WTC11 (cell line): ENCODE results near the gene VWA8. TPM values are rescaled to one million over a fixed set of nuclear protein-coding genes. Genes with fewer than 3 reads are reported as not detected.

Source experiments
- ATAC-seq: fragments of 200-7000 bp; cut with Tn5 transposase; 2 replicates; pipeline ENCODE4 v1.10.0; 2021; ENCODE audit warnings: mild to moderate bottlenecking, moderate library complexity
- CTCF ChIA-PET: fragments of 300-600 bp; sonication (Branson Sonifier 250); formaldehyde crosslinking; loops from one replicate; lab custom pipeline; 2021; ENCODE audit warnings: antibody characterized with exemption; lab: Charles Lee
- POLR2A ChIA-PET: fragments of 350-600 bp; sonication (Branson Sonifier 250); formaldehyde crosslinking; loops from one replicate; lab custom pipeline; 2021; ENCODE audit warnings: antibody characterized with exemption; lab: Charles Lee
- DNase-seq: peaks from one replicate; pipeline ENCODE4 v3.0.0; 2021; ENCODE audit warnings: low spot score
- H3K27ac Mint-ChIP-seq: 2 replicates; pipeline ENCODE4 v1.8.0; 2021; ENCODE audit warnings: mixed read lengths
- H3K27me3 Mint-ChIP-seq: 2 replicates; pipeline ENCODE4 v1.8.0; 2021; ENCODE audit warnings: low read depth, mild to moderate bottlenecking, moderate library complexity, mixed read lengths
- H3K36me3 Mint-ChIP-seq: 2 replicates; pipeline ENCODE4 v1.8.0; 2021; ENCODE audit warnings: mixed read lengths
- H3K4me1 Mint-ChIP-seq: 2 replicates; pipeline ENCODE4 v1.8.0; 2022; ENCODE audit warnings: mixed read lengths
- H3K4me3 Mint-ChIP-seq: 2 replicates; pipeline ENCODE4 v1.8.0; 2021; ENCODE audit warnings: mild to moderate bottlenecking, moderate library complexity, mixed read lengths
- H3K9me3 Mint-ChIP-seq: 2 replicates; pipeline ENCODE4 v1.8.0; 2021; ENCODE audit warnings: mixed read lengths
- CBFB ChIP-seq: sonication (generic); formaldehyde crosslinking; IDR thresholded peaks from 2 replicates; pipeline ENCODE4 v1.8.1; 2022; ENCODE audit warnings: mild to moderate bottlenecking, low read depth, missing genetic modification reagents
- ETV6 ChIP-seq: sonication (generic); formaldehyde crosslinking; IDR thresholded peaks from 2 replicates; pipeline ENCODE4 v1.8.1; 2022; ENCODE audit warnings: mild to moderate bottlenecking, missing genetic modification reagents
- IRF2 ChIP-seq: sonication (generic); formaldehyde crosslinking; IDR thresholded peaks from 2 replicates; pipeline ENCODE4 v1.8.0; 2022; ENCODE audit warnings: low read depth, missing genetic modification reagents, borderline replicate concordance
- KAT7 ChIP-seq: sonication (generic); formaldehyde crosslinking; IDR thresholded peaks from 2 replicates; pipeline ENCODE4 v1.8.1; 2023; ENCODE audit warnings: missing genetic modification reagents, mild to moderate bottlenecking, borderline replicate concordance
- MXD4 ChIP-seq: fragments of 250-450 bp; sonication (Bioruptor Pico); IDR thresholded peaks from 2 replicates; pipeline ENCODE4 v1.8.0; 2021; ENCODE audit warnings: mild to moderate bottlenecking, moderate library complexity, borderline replicate concordance
- NFATC4 ChIP-seq: fragments of 250-450 bp; sonication (Bioruptor Pico); IDR thresholded peaks from 2 replicates; pipeline ENCODE4 v1.9.0; 2021; ENCODE audit warnings: mild to moderate bottlenecking
- NFYB ChIP-seq: sonication (generic); formaldehyde crosslinking; conservative IDR thresholded peaks from 2 replicates; pipeline ENCODE4 v1.8.0; 2022; ENCODE audit warnings: low read depth, missing genetic modification reagents
- RORB ChIP-seq: fragments of 250-450 bp; sonication (Bioruptor Pico); IDR thresholded peaks from 2 replicates; pipeline ENCODE4 v1.9.0; 2021; ENCODE audit warnings: mild to moderate bottlenecking
- SP1 ChIP-seq: sonication (generic); formaldehyde crosslinking; conservative IDR thresholded peaks from 2 replicates; pipeline ENCODE4 v1.8.1; 2022; ENCODE audit warnings: missing genetic modification reagents
- TCF7 ChIP-seq: sonication (generic); formaldehyde crosslinking; IDR thresholded peaks from 2 replicates; pipeline ENCODE4 v1.8.0; 2022; ENCODE audit warnings: mild to moderate bottlenecking, low read depth, missing genetic modification reagents, moderate library complexity
- TP53 ChIP-seq: sonication (generic); formaldehyde crosslinking; IDR thresholded peaks from 2 replicates; pipeline ENCODE4 v1.8.1; 2023; ENCODE audit warnings: mild to moderate bottlenecking, missing genetic modification reagents
- ZBTB21 ChIP-seq: sonication (generic); formaldehyde crosslinking; IDR thresholded peaks from 2 replicates; pipeline ENCODE4 v1.8.1; 2023; ENCODE audit warnings: mild to moderate bottlenecking, missing genetic modification reagents, borderline replicate concordance
- ZNF232 ChIP-seq: sonication (generic); formaldehyde crosslinking; IDR thresholded peaks from 2 replicates; pipeline ENCODE4 v1.8.0; 2022; ENCODE audit warnings: mild to moderate bottlenecking, missing genetic modification reagents
- ZNF416 ChIP-seq: fragments of 250-450 bp; sonication (Bioruptor Pico); IDR thresholded peaks from 2 replicates; pipeline ENCODE4 v1.9.0; 2021; ENCODE audit warnings: mild to moderate bottlenecking, inconsistent platforms
- ZNF671 ChIP-seq: fragments of 250-450 bp; sonication (Bioruptor Pico); IDR thresholded peaks from 2 replicates; pipeline ENCODE4 v1.8.0; 2021; ENCODE audit warnings: mild to moderate bottlenecking
- total RNA-seq: library from RNA; stranded (reverse); gene quantifications from 3 replicates; pipeline ENCODE4 v1.2.3, GENCODE V29; 2021
- TF ChIP-seq, protein P1 (sequence below): sonication (generic); formaldehyde crosslinking; IDR thresholded peaks from 2 replicates; pipeline ENCODE4 v1.8.1; 2022; ENCODE audit warnings: missing genetic modification reagents, borderline replicate concordance
- TF ChIP-seq, protein P2 (sequence below): fragments of 250-450 bp; sonication (Bioruptor Pico); IDR thresholded peaks from 2 replicates; pipeline ENCODE4 v1.8.0; 2021; ENCODE audit warnings: mild to moderate bottlenecking
- TF ChIP-seq, protein P3 (sequence below): fragments of 250-450 bp; sonication (Bioruptor Pico); IDR thresholded peaks from 2 replicates; pipeline ENCODE4 v1.9.0; 2021; ENCODE audit warnings: mild to moderate bottlenecking, borderline replicate concordance
- TF ChIP-seq, protein P4 (sequence below): fragments of 250-450 bp; sonication (Bioruptor Pico); conservative IDR thresholded peaks from 2 replicates; pipeline ENCODE4 v1.9.0; 2021; ENCODE audit warnings: mild to moderate bottlenecking
- TF ChIP-seq, protein P5 (sequence below): sonication (generic); formaldehyde crosslinking; IDR thresholded peaks from 2 replicates; pipeline ENCODE4 v1.8.0; 2022; ENCODE audit warnings: mild to moderate bottlenecking, missing genetic modification reagents
- TF ChIP-seq, protein P6 (sequence below): sonication (generic); formaldehyde crosslinking; conservative IDR thresholded peaks from 2 replicates; pipeline ENCODE4 v1.8.1; 2023; ENCODE audit warnings: mild to moderate bottlenecking, low read depth, missing genetic modification reagents, moderate library complexity

VWA8 gene
- total RNA-seq, 1 experiment from 2014 or later: 19.9 TPM

DNA sequence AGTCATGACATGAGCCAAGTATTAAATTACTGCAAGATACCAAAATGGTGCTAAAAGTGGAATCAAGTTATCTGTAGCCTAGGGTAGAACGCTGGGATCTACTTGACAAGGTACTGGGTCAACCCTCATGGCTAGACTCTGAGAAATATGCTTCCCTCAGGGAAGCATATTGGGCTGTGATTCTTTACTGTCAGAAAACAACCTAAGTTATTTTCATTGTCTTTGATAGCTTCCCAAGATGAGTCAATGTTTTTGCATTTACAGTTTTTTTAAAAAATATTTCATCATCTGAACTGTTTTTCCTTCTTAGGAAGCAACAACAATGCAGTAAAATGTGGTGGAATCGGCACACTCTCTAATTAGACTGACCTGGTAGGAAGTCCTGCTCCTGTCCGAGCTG is 285.6 kb downstream of the VWA8 start (continued):
- TF ChIP-seq ZBTB21 (CRISPR knock-in tag) (no peak), ZNF671 (CRISPR knock-in tag) (no peak), TCF7 (CRISPR knock-in tag) (no peak), NFYB (CRISPR knock-in tag) (no peak)
- TF ChIP-seq, protein P1, sequence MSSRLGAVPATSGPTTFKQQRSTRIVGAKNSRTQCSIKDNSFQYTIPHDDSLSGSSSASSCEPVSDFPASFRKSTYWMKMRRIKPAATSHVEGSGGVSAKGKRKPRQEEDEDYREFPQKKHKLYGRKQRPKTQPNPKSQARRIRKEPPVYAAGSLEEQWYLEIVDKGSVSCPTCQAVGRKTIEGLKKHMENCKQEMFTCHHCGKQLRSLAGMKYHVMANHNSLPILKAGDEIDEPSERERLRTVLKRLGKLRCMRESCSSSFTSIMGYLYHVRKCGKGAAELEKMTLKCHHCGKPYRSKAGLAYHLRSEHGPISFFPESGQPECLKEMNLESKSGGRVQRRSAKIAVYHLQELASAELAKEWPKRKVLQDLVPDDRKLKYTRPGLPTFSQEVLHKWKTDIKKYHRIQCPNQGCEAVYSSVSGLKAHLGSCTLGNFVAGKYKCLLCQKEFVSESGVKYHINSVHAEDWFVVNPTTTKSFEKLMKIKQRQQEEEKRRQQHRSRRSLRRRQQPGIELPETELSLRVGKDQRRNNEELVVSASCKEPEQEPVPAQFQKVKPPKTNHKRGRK (CRISPR knock-in tag): no peak
- TF ChIP-seq, protein P2, sequence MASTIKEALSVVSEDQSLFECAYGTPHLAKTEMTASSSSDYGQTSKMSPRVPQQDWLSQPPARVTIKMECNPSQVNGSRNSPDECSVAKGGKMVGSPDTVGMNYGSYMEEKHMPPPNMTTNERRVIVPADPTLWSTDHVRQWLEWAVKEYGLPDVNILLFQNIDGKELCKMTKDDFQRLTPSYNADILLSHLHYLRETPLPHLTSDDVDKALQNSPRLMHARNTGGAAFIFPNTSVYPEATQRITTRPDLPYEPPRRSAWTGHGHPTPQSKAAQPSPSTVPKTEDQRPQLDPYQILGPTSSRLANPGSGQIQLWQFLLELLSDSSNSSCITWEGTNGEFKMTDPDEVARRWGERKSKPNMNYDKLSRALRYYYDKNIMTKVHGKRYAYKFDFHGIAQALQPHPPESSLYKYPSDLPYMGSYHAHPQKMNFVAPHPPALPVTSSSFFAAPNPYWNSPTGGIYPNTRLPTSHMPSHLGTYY (CRISPR knock-in tag): no peak

DNA sequence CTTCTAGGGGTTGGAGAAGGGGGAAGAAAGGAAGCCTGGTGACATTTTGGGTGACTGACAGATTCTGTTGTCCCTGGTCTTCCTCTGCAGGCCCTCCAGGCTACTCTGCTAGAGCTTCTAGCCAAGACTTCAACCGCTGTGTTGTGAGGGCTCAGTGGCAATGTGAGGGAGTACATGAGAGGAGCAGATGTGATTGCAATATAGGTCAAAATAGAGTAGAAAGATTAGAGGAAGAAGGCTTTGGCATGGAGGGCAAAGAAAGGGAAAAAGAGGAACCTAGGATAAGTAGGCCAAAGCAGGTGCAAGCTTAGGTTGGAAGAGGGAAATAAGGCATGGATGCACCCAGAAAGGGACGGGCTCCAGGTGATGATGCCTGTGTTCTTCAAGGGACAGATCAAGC is 286.7 kb downstream of the VWA8 start:
- no peak for DNase-seq
- CTCF ChIA-PET: no interaction called here
- Mint-ChIP-seq H3K9me3 (no peaks in the 10 kb centered on the region), H3K4me1 (peaks cover 14% of the 10 kb centered on the region), H3K27me3 (no peaks in the 10 kb centered on the region), H3K4me3 (no peak overlapping the region), H3K27ac (no peak overlapping the region), H3K36me3 (no peaks in the 10 kb centered on the region)
- ATAC-seq: no peak
- TF ChIP-seq MXD4 (CRISPR knock-in tag): no peak
- TF ChIP-seq KAT7 (CRISPR knock-in tag): no peak
- no peak for TF ChIP-seq SP1
- TF ChIP-seq, protein P3, sequence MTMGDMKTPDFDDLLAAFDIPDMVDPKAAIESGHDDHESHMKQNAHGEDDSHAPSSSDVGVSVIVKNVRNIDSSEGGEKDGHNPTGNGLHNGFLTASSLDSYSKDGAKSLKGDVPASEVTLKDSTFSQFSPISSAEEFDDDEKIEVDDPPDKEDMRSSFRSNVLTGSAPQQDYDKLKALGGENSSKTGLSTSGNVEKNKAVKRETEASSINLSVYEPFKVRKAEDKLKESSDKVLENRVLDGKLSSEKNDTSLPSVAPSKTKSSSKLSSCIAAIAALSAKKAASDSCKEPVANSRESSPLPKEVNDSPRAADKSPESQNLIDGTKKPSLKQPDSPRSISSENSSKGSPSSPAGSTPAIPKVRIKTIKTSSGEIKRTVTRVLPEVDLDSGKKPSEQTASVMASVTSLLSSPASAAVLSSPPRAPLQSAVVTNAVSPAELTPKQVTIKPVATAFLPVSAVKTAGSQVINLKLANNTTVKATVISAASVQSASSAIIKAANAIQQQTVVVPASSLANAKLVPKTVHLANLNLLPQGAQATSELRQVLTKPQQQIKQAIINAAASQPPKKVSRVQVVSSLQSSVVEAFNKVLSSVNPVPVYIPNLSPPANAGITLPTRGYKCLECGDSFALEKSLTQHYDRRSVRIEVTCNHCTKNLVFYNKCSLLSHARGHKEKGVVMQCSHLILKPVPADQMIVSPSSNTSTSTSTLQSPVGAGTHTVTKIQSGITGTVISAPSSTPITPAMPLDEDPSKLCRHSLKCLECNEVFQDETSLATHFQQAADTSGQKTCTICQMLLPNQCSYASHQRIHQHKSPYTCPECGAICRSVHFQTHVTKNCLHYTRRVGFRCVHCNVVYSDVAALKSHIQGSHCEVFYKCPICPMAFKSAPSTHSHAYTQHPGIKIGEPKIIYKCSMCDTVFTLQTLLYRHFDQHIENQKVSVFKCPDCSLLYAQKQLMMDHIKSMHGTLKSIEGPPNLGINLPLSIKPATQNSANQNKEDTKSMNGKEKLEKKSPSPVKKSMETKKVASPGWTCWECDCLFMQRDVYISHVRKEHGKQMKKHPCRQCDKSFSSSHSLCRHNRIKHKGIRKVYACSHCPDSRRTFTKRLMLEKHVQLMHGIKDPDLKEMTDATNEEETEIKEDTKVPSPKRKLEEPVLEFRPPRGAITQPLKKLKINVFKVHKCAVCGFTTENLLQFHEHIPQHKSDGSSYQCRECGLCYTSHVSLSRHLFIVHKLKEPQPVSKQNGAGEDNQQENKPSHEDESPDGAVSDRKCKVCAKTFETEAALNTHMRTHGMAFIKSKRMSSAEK: no peak
- TF ChIP-seq, protein P4, sequence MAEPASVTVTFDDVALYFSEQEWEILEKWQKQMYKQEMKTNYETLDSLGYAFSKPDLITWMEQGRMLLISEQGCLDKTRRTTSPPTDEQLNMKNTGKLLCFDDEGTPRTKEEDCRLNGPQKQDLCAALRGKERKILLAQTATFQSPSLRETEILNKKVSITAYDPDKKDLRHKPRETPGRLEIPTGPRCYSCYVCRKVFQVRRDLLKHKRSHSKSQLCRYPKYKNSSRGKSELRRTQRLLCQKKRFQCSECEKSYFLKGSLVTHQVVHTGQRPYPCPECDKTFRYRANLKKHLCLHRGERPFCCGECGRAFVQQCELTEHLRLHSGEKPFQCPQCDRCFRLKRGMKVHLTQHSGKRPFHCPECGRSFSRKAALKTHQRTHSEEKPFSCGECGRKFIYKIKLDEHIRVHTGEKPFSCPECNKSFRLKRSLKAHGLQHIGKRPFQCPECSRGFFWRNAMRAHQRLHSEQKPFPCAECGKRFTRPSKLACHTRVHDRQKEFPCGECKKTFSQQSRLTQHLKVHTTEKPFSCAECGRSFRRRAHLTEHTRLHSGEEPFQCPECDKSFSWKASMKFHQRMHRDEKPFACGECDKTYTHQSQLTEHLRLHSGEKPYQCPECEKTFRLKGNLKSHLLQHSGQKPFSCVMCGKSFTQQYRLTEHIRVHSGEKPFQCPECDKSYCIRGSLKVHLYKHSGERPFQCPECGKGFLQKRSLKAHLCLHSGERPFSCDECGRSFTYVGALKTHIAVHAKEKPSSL (CRISPR knock-in tag): no peak
- TF ChIP-seq ZNF232 (CRISPR knock-in tag): no peak
- TF ChIP-seq ZNF416 (CRISPR knock-in tag): no peak
- no peak for TF ChIP-seq CBFB (CRISPR knock-in tag)
- no peak for TF ChIP-seq ZBTB21 (CRISPR knock-in tag)
- no peak for TF ChIP-seq TP53 (CRISPR knock-in tag)
- no peak for TF ChIP-seq RORB (CRISPR knock-in tag)
- no peak for TF ChIP-seq IRF2 (CRISPR knock-in tag)
- TF ChIP-seq NFATC4: no peak
- TF ChIP-seq, protein P2 (CRISPR knock-in tag): no peak
- no peak for TF ChIP-seq ETV6
- TF ChIP-seq, protein P5, sequence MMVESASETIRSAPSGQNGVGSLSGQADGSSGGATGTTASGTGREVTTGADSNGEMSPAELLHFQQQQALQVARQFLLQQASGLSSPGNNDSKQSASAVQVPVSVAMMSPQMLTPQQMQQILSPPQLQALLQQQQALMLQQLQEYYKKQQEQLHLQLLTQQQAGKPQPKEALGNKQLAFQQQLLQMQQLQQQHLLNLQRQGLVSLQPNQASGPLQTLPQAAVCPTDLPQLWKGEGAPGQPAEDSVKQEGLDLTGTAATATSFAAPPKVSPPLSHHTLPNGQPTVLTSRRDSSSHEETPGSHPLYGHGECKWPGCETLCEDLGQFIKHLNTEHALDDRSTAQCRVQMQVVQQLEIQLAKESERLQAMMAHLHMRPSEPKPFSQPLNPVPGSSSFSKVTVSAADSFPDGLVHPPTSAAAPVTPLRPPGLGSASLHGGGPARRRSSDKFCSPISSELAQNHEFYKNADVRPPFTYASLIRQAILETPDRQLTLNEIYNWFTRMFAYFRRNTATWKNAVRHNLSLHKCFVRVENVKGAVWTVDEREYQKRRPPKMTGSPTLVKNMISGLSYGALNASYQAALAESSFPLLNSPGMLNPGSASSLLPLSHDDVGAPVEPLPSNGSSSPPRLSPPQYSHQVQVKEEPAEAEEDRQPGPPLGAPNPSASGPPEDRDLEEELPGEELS (CRISPR knock-in tag): no peak
- TF ChIP-seq, protein P6, sequence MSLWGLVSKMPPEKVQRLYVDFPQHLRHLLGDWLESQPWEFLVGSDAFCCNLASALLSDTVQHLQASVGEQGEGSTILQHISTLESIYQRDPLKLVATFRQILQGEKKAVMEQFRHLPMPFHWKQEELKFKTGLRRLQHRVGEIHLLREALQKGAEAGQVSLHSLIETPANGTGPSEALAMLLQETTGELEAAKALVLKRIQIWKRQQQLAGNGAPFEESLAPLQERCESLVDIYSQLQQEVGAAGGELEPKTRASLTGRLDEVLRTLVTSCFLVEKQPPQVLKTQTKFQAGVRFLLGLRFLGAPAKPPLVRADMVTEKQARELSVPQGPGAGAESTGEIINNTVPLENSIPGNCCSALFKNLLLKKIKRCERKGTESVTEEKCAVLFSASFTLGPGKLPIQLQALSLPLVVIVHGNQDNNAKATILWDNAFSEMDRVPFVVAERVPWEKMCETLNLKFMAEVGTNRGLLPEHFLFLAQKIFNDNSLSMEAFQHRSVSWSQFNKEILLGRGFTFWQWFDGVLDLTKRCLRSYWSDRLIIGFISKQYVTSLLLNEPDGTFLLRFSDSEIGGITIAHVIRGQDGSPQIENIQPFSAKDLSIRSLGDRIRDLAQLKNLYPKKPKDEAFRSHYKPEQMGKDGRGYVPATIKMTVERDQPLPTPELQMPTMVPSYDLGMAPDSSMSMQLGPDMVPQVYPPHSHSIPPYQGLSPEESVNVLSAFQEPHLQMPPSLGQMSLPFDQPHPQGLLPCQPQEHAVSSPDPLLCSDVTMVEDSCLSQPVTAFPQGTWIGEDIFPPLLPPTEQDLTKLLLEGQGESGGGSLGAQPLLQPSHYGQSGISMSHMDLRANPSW (CRISPR knock-in tag): no peak
- POLR2A ChIA-PET: no interaction called here
